ENCODE results near the gene FAM50B.

Gene FAM50B

GRCh38 chr6:3898265-3898994, 49.3 kb downstream of the FAM50B start:
- DNase-seq, result no peak

GRCh38 chr6:3899061-3899460, 49.9 kb downstream of the FAM50B start:
- DNase-seq, result no peak

- no peak for DNase-seq
Measured at GRCh38 chr6:3899970-3900439, 50.8 kb downstream of the FAM50B start.

Data from NCI-H524 treated with DMSO at 0.1 percent for 48 hours (cell line).